ENCODE data around the gene ST7. TPM values are rescaled to one million over a fixed set of nuclear protein-coding genes. Genes with fewer than 3 reads are reported as not detected.

Gene ST7
- total RNA-seq, result 4.6 and 5.5 TPM in 2 replicates

GRCh38 chr7:116953372-116953905 is at the start of gene ST7:
Gene ST7, plus strand, starts transcription at chr7:116953501. Its CDS starts 40 bp downstream, at chr7:116953541.
- Mint-ChIP-seq H3K27me3 (peaks cover 24% of the 10 kb centered on the region), H3K4me3 (peak within 1 kb of the TSS; percentile 91), H3K9me3 (no peaks in the 10 kb centered on the region), H3K36me3 (ENCODE audit: low read depth) (peaks cover 2% of the 10 kb centered on the region), H3K4me1 (peaks cover 16% of the 10 kb centered on the region), H3K27ac (peak within 1 kb of the TSS; percentile 89)
- DNase-seq, result peak; percentile 84
- intact Hi-C loops (cut with micrococcal nuclease), result loop anchor here (2.0 kb wide), 2 partner anchors 57 to 91 kb away; partner anchors contain the start of gene CAPZA2

GRCh38 chr7:116906391-116906790 is 46.9 kb upstream of the ST7 start:
- Mint-ChIP-seq H3K27ac (no peak overlapping the region), H3K4me1 (no peaks in the 10 kb centered on the region), H3K9me3 (no peaks in the 10 kb centered on the region), H3K4me3 (no peak overlapping the region), H3K36me3 (ENCODE audit: low read depth) (peaks cover 49% of the 10 kb centered on the region), H3K27me3 (no peaks in the 10 kb centered on the region)
- intact Hi-C loops (cut with micrococcal nuclease), result no loop called here
- DNase-seq, result no peak

- Mint-ChIP-seq H3K4me1 (peaks cover 5% of the 10 kb centered on the region), H3K27me3 (no peaks in the 10 kb centered on the region), H3K27ac (no peak overlapping the region), H3K9me3 (no peaks in the 10 kb centered on the region), H3K36me3 (ENCODE audit: low read depth) (peaks cover 55% of the 10 kb centered on the region), H3K4me3 (no peak overlapping the region)
- no peak for DNase-seq
- intact Hi-C loops (cut with micrococcal nuclease), result no loop called here
These were observed 42.9 kb upstream of the ST7 start for GRCh38 chr7:116910383-116910782.

GRCh38 chr7:116911801-116912200 is 41.5 kb upstream of the ST7 start:
- Mint-ChIP-seq H3K9me3 (no peaks in the 10 kb centered on the region), H3K4me3 (no peak overlapping the region), H3K36me3 (ENCODE audit: low read depth) (peaks cover 53% of the 10 kb centered on the region), H3K27ac (no peak overlapping the region), H3K4me1 (peaks cover 5% of the 10 kb centered on the region), H3K27me3 (no peaks in the 10 kb centered on the region)
- intact Hi-C loops (cut with micrococcal nuclease), result no loop called here
- no peak for DNase-seq

- intact Hi-C loops (cut with micrococcal nuclease), result no loop called here
- Mint-ChIP-seq H3K9me3 (no peaks in the 10 kb centered on the region), H3K27me3 (no peaks in the 10 kb centered on the region), H3K4me1 (peaks cover 5% of the 10 kb centered on the region), H3K4me3 (no peak overlapping the region), H3K27ac (no peak overlapping the region), H3K36me3 (ENCODE audit: low read depth) (peaks cover 53% of the 10 kb centered on the region)
- no peak for DNase-seq
These were observed 40.9 kb upstream of the ST7 start for GRCh38 chr7:116912269-116912909.

- Mint-ChIP-seq H3K4me1 (peaks cover 2% of the 10 kb centered on the region), H3K36me3 (ENCODE audit: low read depth) (peaks cover 31% of the 10 kb centered on the region), H3K9me3 (no peaks in the 10 kb centered on the region), H3K27me3 (no peaks in the 10 kb centered on the region), H3K27ac (no peak overlapping the region), H3K4me3 (no peak overlapping the region)
- intact Hi-C loops (cut with micrococcal nuclease), result no loop called here
- no peak for DNase-seq
These were observed 34.6 kb upstream of the ST7 start for GRCh38 chr7:116918704-116919103.

GRCh38 chr7:116920359-116920758 is 32.9 kb upstream of the ST7 start:
- peaks cover 2% of the 10 kb centered on the region for H3K4me1 Mint-ChIP-seq
- H3K4me3 Mint-ChIP-seq, result no peak overlapping the region
- no peaks in the 10 kb centered on the region for H3K27me3 Mint-ChIP-seq
- no peaks in the 10 kb centered on the region for H3K9me3 Mint-ChIP-seq
- peaks cover 25% of the 10 kb centered on the region for H3K36me3 Mint-ChIP-seq (ENCODE audit: low read depth)
- intact Hi-C loops (cut with micrococcal nuclease), result no loop called here
- no peak overlapping the region for H3K27ac Mint-ChIP-seq
- no peak for DNase-seq

- Mint-ChIP-seq H3K4me3 (no peak overlapping the region), H3K4me1 (peaks cover 2% of the 10 kb centered on the region), H3K36me3 (ENCODE audit: low read depth) (peaks cover 18% of the 10 kb centered on the region), H3K27ac (no peak overlapping the region), H3K27me3 (no peaks in the 10 kb centered on the region), H3K9me3 (no peaks in the 10 kb centered on the region)
- intact Hi-C loops (cut with micrococcal nuclease), result no loop called here
- DNase-seq, result no peak
These were observed 30.8 kb upstream of the ST7 start for GRCh38 chr7:116922545-116922944.

GRCh38 chr7:116924741-116925140 is 28.6 kb upstream of the ST7 start:
- intact Hi-C loops (cut with micrococcal nuclease), result no loop called here

GRCh38 chr7:116929021-116929420 is 24.3 kb upstream of the ST7 start:
- intact Hi-C loops (cut with micrococcal nuclease), result no loop called here
- peaks cover 16% of the 10 kb centered on the region for H3K27me3 Mint-ChIP-seq
- no peak for DNase-seq
- H3K36me3 Mint-ChIP-seq (ENCODE audit: low read depth), result no peaks in the 10 kb centered on the region
- no peaks in the 10 kb centered on the region for H3K9me3 Mint-ChIP-seq
- H3K4me3 Mint-ChIP-seq, result no peak overlapping the region
- H3K27ac Mint-ChIP-seq, result no peak overlapping the region
- H3K4me1 Mint-ChIP-seq, result peaks cover 4% of the 10 kb centered on the region

More at GRCh38 chr7:116924741-116925140, 28.6 kb upstream of the ST7 start:
- peaks cover 10% of the 10 kb centered on the region for H3K36me3 Mint-ChIP-seq (ENCODE audit: low read depth)
- H3K9me3 Mint-ChIP-seq, result no peaks in the 10 kb centered on the region
- DNase-seq, result no peak
- H3K4me3 Mint-ChIP-seq, result no peak overlapping the region
- peaks cover 2% of the 10 kb centered on the region for H3K4me1 Mint-ChIP-seq
- peaks cover 8% of the 10 kb centered on the region for H3K27me3 Mint-ChIP-seq
- H3K27ac Mint-ChIP-seq, result no peak overlapping the region

GRCh38 chr7:116929914-116930913 is 23.1 kb upstream of the ST7 start:
- DNase-seq, result peak; percentile 90
- intact Hi-C loops (cut with micrococcal nuclease), result loop anchor here (1.0 to 2.0 kb wide), 4 partner anchors 55 to 197 kb away; no protein-coding TSS in a partner anchor
- H3K4me1 Mint-ChIP-seq, result peaks cover 4% of the 10 kb centered on the region
- peaks cover 23% of the 10 kb centered on the region for H3K27me3 Mint-ChIP-seq
- no peaks in the 10 kb centered on the region for H3K36me3 Mint-ChIP-seq (ENCODE audit: low read depth)
- no peak overlapping the region for H3K27ac Mint-ChIP-seq
- no peaks in the 10 kb centered on the region for H3K9me3 Mint-ChIP-seq
- H3K4me3 Mint-ChIP-seq, result no peak overlapping the region

- intact Hi-C loops (cut with micrococcal nuclease), result no loop called here
- Mint-ChIP-seq H3K27me3 (peaks cover 32% of the 10 kb centered on the region), H3K36me3 (ENCODE audit: low read depth) (no peaks in the 10 kb centered on the region), H3K4me1 (peaks cover 4% of the 10 kb centered on the region), H3K27ac (no peak overlapping the region), H3K9me3 (no peaks in the 10 kb centered on the region), H3K4me3 (no peak overlapping the region)
- DNase-seq, result peak; percentile 15
These were observed 20.7 kb upstream of the ST7 start for GRCh38 chr7:116932566-116932965.

- H3K36me3 Mint-ChIP-seq (ENCODE audit: low read depth), result no peaks in the 10 kb centered on the region
- no peaks in the 10 kb centered on the region for H3K9me3 Mint-ChIP-seq
- no peak overlapping the region for H3K4me3 Mint-ChIP-seq
- intact Hi-C loops (cut with micrococcal nuclease), result no loop called here
- peak; percentile 25 for DNase-seq
- H3K27me3 Mint-ChIP-seq, result peaks cover 34% of the 10 kb centered on the region
- H3K27ac Mint-ChIP-seq, result no peak overlapping the region
- peaks cover 4% of the 10 kb centered on the region for H3K4me1 Mint-ChIP-seq
These were observed 19.8 kb upstream of the ST7 start for GRCh38 chr7:116933465-116933864.

- peaks cover 6% of the 10 kb centered on the region for H3K4me1 Mint-ChIP-seq
- H3K27me3 Mint-ChIP-seq, result peaks cover 31% of the 10 kb centered on the region
- peak; percentile 21 for DNase-seq
- no peaks in the 10 kb centered on the region for H3K9me3 Mint-ChIP-seq
- H3K27ac Mint-ChIP-seq, result no peak overlapping the region
- intact Hi-C loops (cut with micrococcal nuclease), result no loop called here
- no peaks in the 10 kb centered on the region for H3K36me3 Mint-ChIP-seq (ENCODE audit: low read depth)
- no peak overlapping the region for H3K4me3 Mint-ChIP-seq
These were observed 18.7 kb upstream of the ST7 start for GRCh38 chr7:116934580-116934979.

All from activated CD4-positive, alpha-beta T cell treated with anti-CD3 and anti-CD28 coated beads, Interleukin-2, amount 10 ng/mL, durations not matched to agents 24 days and 14 days (primary cell).